Panc1 (cell line): ENCODE results near the gene KIF1C. TPM values are rescaled to one million over a fixed set of nuclear protein-coding genes. Genes with fewer than 3 reads are reported as not detected.

ENCODE experiments used
- ATAC-seq: fragments of 200-7000 bp; cut with Tn5 transposase; 2 replicates; pipeline ENCODE4 v1.9.1; 2020; ENCODE audit warnings: mild to moderate bottlenecking, moderate library complexity
- BruUV-seq: library from RNA; stranded (reverse); fragments of 400-500 nt; replicated peaks from 2 replicates; lab custom pipeline; 2021; lab: Mats Ljungman, UMichigan
- CTCF ChIA-PET: fragments of 300-600 bp; sonication (Branson Sonifier 250); formaldehyde crosslinking; loops from one replicate; lab custom pipeline; 2022; ENCODE audit warnings: antibody characterized with exemption; lab: Charles Lee
- POLR2A ChIA-PET: fragments of 300-600 bp; sonication (Branson Sonifier 250); formaldehyde crosslinking; loops from one replicate; lab custom pipeline; 2022; ENCODE audit warnings: antibody characterized with exemption; lab: Charles Lee
- DNase-seq: peaks from one replicate; pipeline ENCODE4 v3.0.0-alpha.2; 2010; ENCODE audit warnings: low read depth, low spot score
- H3K27ac ChIP-seq: 2 replicates; pipeline ENCODE4 v1.5.1; 2011; ENCODE audit warnings: mild to moderate bottlenecking, low read length, inconsistent platforms
- H3K27me3 ChIP-seq: fragments of 200-500 bp; sonication (Bioruptor generic); 2 replicates; pipeline ENCODE4 v1.6.0; 2014; ENCODE audit warnings: low read length, inconsistent platforms; ENCODE audit not compliant: control insufficient read depth, insufficient read depth
- H3K36me3 ChIP-seq: fragments of 200-500 bp; sonication (Bioruptor generic); 2 replicates; pipeline ENCODE4 v1.5.1; 2014; ENCODE audit warnings: inconsistent platforms, mild to moderate bottlenecking, low read length, moderate library complexity; ENCODE audit not compliant: control insufficient read depth, insufficient read depth
- H3K4me1 ChIP-seq: 2 replicates; pipeline ENCODE4 v1.5.1; 2011; ENCODE audit warnings: inconsistent platforms, mild to moderate bottlenecking, low read length, moderate library complexity; ENCODE audit not compliant: control insufficient read depth, insufficient read depth
- H3K4me3 ChIP-seq, 2 experiments: 2 replicates each; pipeline ENCODE4 v1.5.1; 2011 to 2012; ENCODE audit warnings: low read depth in 2 of 2, low read length in 2 of 2, mild to moderate bottlenecking in 2 of 2, inconsistent platforms in 1 of 2, moderate library complexity in 1 of 2
- H3K9me3 ChIP-seq: fragments of 200-500 bp; sonication (Bioruptor generic); 2 replicates; pipeline ENCODE4 v1.5.1; 2014; ENCODE audit warnings: low read depth, mild to moderate bottlenecking, inconsistent platforms, low read length, moderate library complexity; ENCODE audit not compliant: control insufficient read depth, insufficient read depth
- CTCF ChIP-seq: fragments of 450-650 bp; IDR thresholded peaks from 2 replicates; pipeline ENCODE4 v1.5.1; 2017; ENCODE audit warnings: mild to moderate bottlenecking
- POLR2AphosphoS5 ChIP-seq: IDR thresholded peaks from 2 replicates; pipeline ENCODE4 v1.6.1; 2012; ENCODE audit warnings: mild to moderate bottlenecking, low read depth, low read length, moderate library complexity
- REST ChIP-seq, 2 experiments: IDR thresholded peaks; 2 replicates each; pipeline ENCODE4 v1.6.1; 2011 to 2012; ENCODE audit warnings: low read depth in 2 of 2, control low read depth in 1 of 2, low read length in 1 of 2, mild to moderate bottlenecking in 1 of 2, moderate library complexity in 1 of 2; ENCODE audit not compliant: insufficient read depth in 1 of 2
- SIN3A ChIP-seq: IDR thresholded peaks from 2 replicates; pipeline ENCODE4 v1.6.1; 2012; ENCODE audit warnings: low read depth, mild to moderate bottlenecking, low read length, moderate library complexity, borderline replicate concordance; ENCODE audit not compliant: insufficient read depth
- TCF7L2 ChIP-seq: IDR thresholded peaks from 2 replicates; pipeline ENCODE4 v1.6.1; 2011; ENCODE audit warnings: mild to moderate bottlenecking, low read depth, low read length, inconsistent platforms
- in situ Hi-C: cut with HindIII; loops from 2 replicates; pipeline ENCODE4 v1.10.0; 2016; ENCODE audit warnings: low sequenced_read_pairs, low pct_unique_long_range_greater_than_20kb
- intact Hi-C: fragments of 100-400 bp; cut with micrococcal nuclease; formaldehyde crosslinking; loops from one replicate; pipeline ENCODE4 v1.10.0; 2022; ENCODE audit not compliant: unreplicated experiment
- total RNA-seq: library from RNA; stranded (reverse); gene quantifications from one replicate; pipeline ENCODE4 v1.2.1, GENCODE V29; 2021; ENCODE audit not compliant: unreplicated experiment

The KIF1C gene
- total RNA-seq, 1 experiment from 2014 or later = 117 TPM

- TF ChIP-seq POLR2AphosphoS5 (no peak), REST (IDR thresholded peaks at IDR 0.05; ENCODE audit: insufficient read depth in 1 of 2, low read depth in 2 of 2, low read length in 1 of 2) (no peak), TCF7L2 (no peak), CTCF (no peak), SIN3A (no peak)
- peak within 1 kb of the TSS; percentile 94 for H3K27ac ChIP-seq
- in situ Hi-C loops (no loop called here), intact Hi-C loops (no loop called here)
- no peaks in the 10 kb centered on the region for H3K9me3 ChIP-seq
- peaks cover 6% of the 10 kb centered on the region for H3K36me3 ChIP-seq
- peak within 1 kb of the TSS; percentile 51 to 67 for H3K4me3 ChIP-seq
- H3K27me3 ChIP-seq = no peaks in the 10 kb centered on the region
- DNase-seq (no peak), ATAC-seq (no peak)
- peaks cover 16% of the 10 kb centered on the region for H3K4me1 ChIP-seq
- no TSS peak for BruUV-seq
- ChIA-PET POLR2A (no interaction called here), CTCF (no interaction called here)
Observed at GRCh38 chr17:4950746-4951204, 47.0 kb upstream of the KIF1C start, which contains the start of gene ENO3. Gene ENO3 (plus strand): TSS chr17:4951119. CDS start chr17:4951830, 711 bp downstream.

GRCh38 chr17:4951486-4951885 lies 46.3 kb upstream of the KIF1C start:
- Histone ChIP-seq H3K4me3 (peak overlapping the region; percentile 51 to 67), H3K36me3 (peaks cover 4% of the 10 kb centered on the region; the same call in 1 of the 2 replicates), H3K27me3 (no peaks in the 10 kb centered on the region), H3K27ac (peak overlapping the region; percentile 94), H3K4me1 (peaks cover 16% of the 10 kb centered on the region), H3K9me3 (no peaks in the 10 kb centered on the region)
- TF ChIP-seq POLR2AphosphoS5 (no peak), REST (IDR thresholded peaks at IDR 0.05; ENCODE audit: insufficient read depth in 1 of 2, low read depth in 2 of 2, low read length in 1 of 2) (no peak), CTCF (no peak), SIN3A (no peak), TCF7L2 (no peak)
- no TSS peak for BruUV-seq
- intact Hi-C loops = no loop called here
- in situ Hi-C loops = no loop called here
- DNase-seq (no peak), ATAC-seq (no peak)
- ChIA-PET POLR2A (no interaction called here), CTCF (no interaction called here)
